Esophagus squamous epithelium (tissue), 4 donors: Measurements from ENCODE around the gene SOS1.

ENCODE experiments used
- POLR2A ChIP-seq, 4 donors: fragments of 450-650 bp; IDR thresholded peaks; one replicate each; pipeline ENCODE4 v1.6.1; 2017; ENCODE audit warnings: antibody characterized with exemption in 4 of 4, mild to moderate bottlenecking in 4 of 4, moderate library complexity in 3 of 4
- TF ChIP-seq, protein P1 (sequence below), 6 experiments: fragments of 450-650 bp in 4 of 6; fragments of 200-600 bp in 2 of 6; sonication (generic) in 2 of 6; IDR thresholded peaks; one replicate each; pipeline ENCODE4 v1.5.1; 2016 to 2019; ENCODE audit warnings: antibody characterized with exemption in 6 of 6, mild to moderate bottlenecking in 4 of 6, moderate library complexity in 4 of 6

DNA sequence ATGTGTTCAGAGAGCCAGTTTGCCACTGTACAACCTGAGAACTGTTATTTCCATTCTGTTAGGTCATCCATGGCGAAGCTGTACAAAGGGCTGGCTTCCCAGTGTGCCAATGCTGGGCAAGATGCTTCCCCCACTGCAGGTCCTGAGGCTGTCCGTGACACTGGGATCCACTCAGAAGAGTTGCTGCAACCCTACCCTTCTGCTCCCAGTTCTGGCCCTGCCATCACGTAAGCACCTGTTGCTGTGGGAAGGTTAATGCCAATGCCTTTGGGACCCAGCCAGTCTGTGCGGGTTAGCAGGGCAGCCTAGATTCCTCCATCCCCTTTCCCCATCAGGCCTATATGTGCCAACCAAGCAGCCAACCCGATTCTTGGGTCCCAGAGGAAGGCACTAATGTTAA, 162.9 kb downstream of the SOS1 start:
- no peak for TF ChIP-seq POLR2A (IDR thresholded peaks at IDR 0.05)
- TF ChIP-seq, protein P1, sequence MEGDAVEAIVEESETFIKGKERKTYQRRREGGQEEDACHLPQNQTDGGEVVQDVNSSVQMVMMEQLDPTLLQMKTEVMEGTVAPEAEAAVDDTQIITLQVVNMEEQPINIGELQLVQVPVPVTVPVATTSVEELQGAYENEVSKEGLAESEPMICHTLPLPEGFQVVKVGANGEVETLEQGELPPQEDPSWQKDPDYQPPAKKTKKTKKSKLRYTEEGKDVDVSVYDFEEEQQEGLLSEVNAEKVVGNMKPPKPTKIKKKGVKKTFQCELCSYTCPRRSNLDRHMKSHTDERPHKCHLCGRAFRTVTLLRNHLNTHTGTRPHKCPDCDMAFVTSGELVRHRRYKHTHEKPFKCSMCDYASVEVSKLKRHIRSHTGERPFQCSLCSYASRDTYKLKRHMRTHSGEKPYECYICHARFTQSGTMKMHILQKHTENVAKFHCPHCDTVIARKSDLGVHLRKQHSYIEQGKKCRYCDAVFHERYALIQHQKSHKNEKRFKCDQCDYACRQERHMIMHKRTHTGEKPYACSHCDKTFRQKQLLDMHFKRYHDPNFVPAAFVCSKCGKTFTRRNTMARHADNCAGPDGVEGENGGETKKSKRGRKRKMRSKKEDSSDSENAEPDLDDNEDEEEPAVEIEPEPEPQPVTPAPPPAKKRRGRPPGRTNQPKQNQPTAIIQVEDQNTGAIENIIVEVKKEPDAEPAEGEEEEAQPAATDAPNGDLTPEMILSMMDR (IDR thresholded peaks at IDR 0.05) = no peak
